Measurements from ENCODE around the gene KLK2. TPM values are rescaled to one million over a fixed set of nuclear protein-coding genes. Genes with fewer than 3 reads are reported as not detected.

Gene KLK2
- total and polyA plus RNA-seq, 2 of the 8 experiments (the other 6 are each of a cell fraction or from before 2014, with no cell fraction given), result 0.20 TPM; not detected in 1

DNA sequence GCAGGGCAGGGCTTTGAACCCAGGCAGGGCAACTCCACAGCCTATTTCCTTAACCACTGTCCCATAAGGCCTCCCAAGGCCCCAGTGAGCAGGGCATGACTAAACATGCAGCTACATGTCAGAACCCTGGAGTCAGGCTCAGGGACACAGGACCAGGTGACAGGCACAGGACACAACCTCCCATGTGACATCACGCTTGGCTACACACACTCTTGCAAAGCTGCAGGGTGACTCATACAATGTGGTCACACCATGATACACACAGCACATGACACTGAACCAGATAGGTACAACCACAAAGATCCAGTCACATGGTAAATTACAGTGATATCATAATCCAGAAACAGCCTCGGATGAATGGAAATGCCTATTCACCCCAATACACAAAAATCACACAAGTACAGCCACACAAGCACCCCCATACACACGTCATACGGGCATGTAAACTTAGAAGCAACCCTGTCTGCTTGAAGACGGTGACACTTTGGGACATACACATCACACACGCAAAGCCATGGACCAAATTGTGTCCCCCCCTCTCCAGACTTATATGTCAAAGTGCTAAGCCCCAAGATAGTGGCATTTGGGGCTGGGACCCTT lies 23.5 kb downstream of the KLK2 start:
- Histone ChIP-seq H3K27ac (ENCODE audit: low read depth, low read length) (no peak overlapping the region), H3K4me3 (ENCODE audit: extremely low read depth in 1 of 4, insufficient read depth in 2 of 4, low read depth in 3 of 4, low read length in 4 of 4) (no peak overlapping the region), H3K36me3 (ENCODE audit: control insufficient read depth in 2 of 4, insufficient read depth in 4 of 4, low read length in 3 of 4) (no peaks in the 10 kb centered on the region), H3K23ac (ENCODE audit: insufficient read length) (no peak overlapping the region), H4K8ac (ENCODE audit: extremely low read depth, insufficient read depth, low read length) (no peak overlapping the region), H3K27me3 (replicated peaks in 1 of 4; ENCODE audit: control insufficient read depth in 3 of 4, extremely low read depth in 1 of 4, insufficient read depth in 3 of 4, low read length in 3 of 4) (peaks cover 0 to 3% (median 1%) of the 10 kb centered on the region in 4 experiments; a peak in 1 of 7 replicates), H3K9me3 (ENCODE audit: insufficient read depth in 2 of 2, low read depth in 1 of 2, low read length in 1 of 2) (peaks cover 23 to 26% of the 10 kb centered on the region in 2 experiments), H2BK120ac (replicated peaks; ENCODE audit: low read depth, low read length) (no peak overlapping the region), H3K9ac (replicated peaks in 1 of 4; ENCODE audit: extremely low read depth in 1 of 4, low read depth in 3 of 4, low read length in 3 of 4) (no peak overlapping the region), H3K79me1 (ENCODE audit: low read depth, low read length) (no peaks in the 10 kb centered on the region), H3K56ac (replicated peaks; ENCODE audit: insufficient read length, low read depth, low read length) (no peak overlapping the region), H2BK20ac (ENCODE audit: low read length) (no peak overlapping the region), H3K4me2 (ENCODE audit: insufficient read depth in 1 of 2, low read depth in 2 of 2, low read length in 2 of 2) (no peak overlapping the region), H3K23me2 (ENCODE audit: low read depth, low read length) (no peaks in the 10 kb centered on the region), H4K5ac (ENCODE audit: insufficient read length, low read depth, low read length) (no peak overlapping the region), H3K79me2 (ENCODE audit: control insufficient read depth in 1 of 2, insufficient read depth in 2 of 2, low read length in 2 of 2) (no peaks in the 10 kb centered on the region), H4K91ac (replicated peaks; ENCODE audit: insufficient read length, low read length) (peak overlapping the region; percentile 57), H3K4ac (replicated peaks; ENCODE audit: insufficient read length, low read depth, low read length) (no peak overlapping the region), H2BK12ac (ENCODE audit: low read depth, low read length) (no peak overlapping the region), H3K4me1 (replicated peaks in 1 of 4; ENCODE audit: control insufficient read depth in 3 of 4, insufficient read depth in 4 of 4, low read length in 3 of 4) (no peaks in the 10 kb centered on the region), H2BK15ac (ENCODE audit: low read length) (no peak overlapping the region), H2AFZ (ENCODE audit: low read length) (no peak overlapping the region), H2BK5ac (ENCODE audit: low read depth, low read length) (no peak overlapping the region), H3K14ac (ENCODE audit: insufficient read length) (no peak overlapping the region), H4K20me1 (replicated peaks in 1 of 2; ENCODE audit: control insufficient read depth in 1 of 2, insufficient read depth in 2 of 2, low read length in 2 of 2) (peaks cover 0 to 2% of the 10 kb centered on the region in 2 experiments), H2AK5ac (ENCODE audit: low read depth, low read length) (peak overlapping the region; percentile 10; the same call in 1 of the 2 replicates), H3K18ac (ENCODE audit: extremely low read depth, low read length) (no peak overlapping the region)
- FAIRE-seq (no peak), DNase-seq (ENCODE audit: low read depth in 1 of 2, low spot score in 2 of 2) (no peak)
- WGBS, 2 experiments (ENCODE audit: extremely low coverage in 1 of 2, insufficient coverage in 1 of 2, insufficient read length in 1 of 2, insufficient replicate concordance in 2 of 2, low coverage in 1 of 2, low lambda C conversion rate in 2 of 2, missing lambda C conversion rate in 1 of 2), result 90% methylated on average over 6 of the region's 6 CpGs; no CpG with 5 or more reads in 1 of the 2 experiments
- ChIA-PET POLR2A (ENCODE audit: partially characterized antibody) (no interaction called here), CTCF (ENCODE audit: partially characterized antibody) (interaction anchor here (1.1 kb wide), 1 partner anchor 13 kb away, joined by 3 read pairs; no protein-coding TSS in a partner anchor)
- TF ChIP-seq JUN (IDR thresholded peaks at IDR 0.05; ENCODE audit: low read depth, low read length) (no peak), HDAC2 (IDR thresholded peaks at IDR 0.05; ENCODE audit: borderline replicate concordance in 1 of 2, low read depth in 2 of 2, low read length in 2 of 2) (no peak)
